ENCODE data around the gene UAP1. TPM values are rescaled to one million over a fixed set of nuclear protein-coding genes. Genes with fewer than 3 reads are reported as not detected.
"Not testable (repeated sequence)": the region's sequence is repeated elsewhere in the genome, so short reads cannot be mapped to it uniquely, and the experiment has no call there.

Gene UAP1
- total and polyA plus RNA-seq, 5 experiments from 2014 or later, result 17.1 to 27.0 (median 20.7) TPM

GRCh38 chr1:162570718-162571117 is 9.2 kb downstream of the UAP1 start:
- no peaks in the 10 kb centered on the region for H3K9me3 Mint-ChIP-seq
- H3K27ac Mint-ChIP-seq, result peak overlapping the region in 1 of 10 donors; percentile 53
- peaks cover 5 to 18% (median 10%) of the 10 kb centered on the region in 4 donors for H3K4me1 Mint-ChIP-seq
- no peak for DNase-seq
- no peak overlapping the region for H3K4me3 Mint-ChIP-seq
- peaks cover 0 to 25% (median 15%) of the 10 kb centered on the region in 3 donors for H3K36me3 Mint-ChIP-seq
- H3K27me3 Mint-ChIP-seq, result no peaks in the 10 kb centered on the region
- POLR2A ChIA-PET, result no interaction called here
- ATAC-seq, result no peak

- DNase-seq, H3K4me3 Mint-ChIP-seq, ATAC-seq, H3K27me3 Mint-ChIP-seq, H3K9me3 Mint-ChIP-seq, H3K27ac Mint-ChIP-seq, POLR2A ChIA-PET: not testable (repeated sequence)
- Mint-ChIP-seq H3K36me3 (peaks cover 0 to 25% (median 15%) of the 10 kb centered on the region in 3 donors), H3K4me1 (peaks cover 5 to 18% (median 10%) of the 10 kb centered on the region in 4 donors)
Observed at GRCh38 chr1:162571121-162571520, 9.6 kb downstream of the UAP1 start.

- peaks cover 0 to 24% (median 13%) of the 10 kb centered on the region in 3 donors for H3K36me3 Mint-ChIP-seq
- no peak for DNase-seq
- H3K4me3 Mint-ChIP-seq, result no peak overlapping the region
- no peaks in the 10 kb centered on the region for H3K27me3 Mint-ChIP-seq
- H3K9me3 Mint-ChIP-seq, result no peaks in the 10 kb centered on the region
- POLR2A ChIA-PET, result no interaction called here
- H3K4me1 Mint-ChIP-seq, result peaks cover 5 to 18% (median 10%) of the 10 kb centered on the region in 4 donors
- no peak for ATAC-seq
- H3K27ac Mint-ChIP-seq, result peak overlapping the region in 2 of 10 donors; percentile 13 to 31
Observed at GRCh38 chr1:162571696-162572095, 10.2 kb downstream of the UAP1 start.

- Mint-ChIP-seq H3K36me3 (peaks cover 3 to 22% (median 16%) of the 10 kb centered on the region in 3 donors), H3K9me3 (no peaks in the 10 kb centered on the region), H3K27me3 (no peaks in the 10 kb centered on the region), H3K4me3 (no peak overlapping the region), H3K27ac (no peak overlapping the region), H3K4me1 (peaks cover 5 to 13% (median 9%) of the 10 kb centered on the region in 4 donors)
- DNase-seq (no peak), ATAC-seq (no peak)
- POLR2A ChIA-PET, result no interaction called here
Observed at GRCh38 chr1:162573136-162573535, 11.6 kb downstream of the UAP1 start.

GRCh38 chr1:162578071-162578700 is 16.7 kb downstream of the UAP1 start:
- no peaks in the 10 kb centered on the region for H3K9me3 Mint-ChIP-seq
- H3K4me3 Mint-ChIP-seq, result no peak overlapping the region
- peaks cover 0 to 2% (median 0%) of the 10 kb centered on the region in 4 donors for H3K4me1 Mint-ChIP-seq
- DNase-seq (no peak), ATAC-seq (no peak)
- H3K27me3 Mint-ChIP-seq, result no peaks in the 10 kb centered on the region
- POLR2A ChIA-PET, result no interaction called here
- H3K27ac Mint-ChIP-seq, result peak overlapping the region in 1 of 10 donors; percentile 80
- H3K36me3 Mint-ChIP-seq, result peaks cover 8 to 48% (median 28%) of the 10 kb centered on the region in 3 donors

DNA sequence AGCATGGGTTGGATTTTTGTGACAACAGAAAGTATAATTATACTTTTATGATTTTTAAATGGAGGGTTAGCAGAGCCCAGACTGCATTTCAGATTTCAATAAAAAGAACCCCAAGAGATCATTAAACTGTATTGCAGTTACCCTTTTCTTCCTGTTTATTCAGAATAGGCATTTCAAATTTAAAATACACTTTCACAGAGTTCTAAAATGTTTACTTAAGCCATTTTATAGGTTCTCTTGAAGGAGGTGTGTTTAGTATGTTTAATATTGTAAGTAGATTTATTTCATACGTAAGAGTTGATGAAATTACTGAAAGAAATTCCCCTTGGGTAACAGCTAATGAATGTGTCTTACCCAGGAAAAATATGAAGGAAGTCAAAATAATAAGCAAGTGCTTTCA is 17.4 kb downstream of the UAP1 start:
- Mint-ChIP-seq H3K27me3 (no peaks in the 10 kb centered on the region), H3K36me3 (peaks cover 8 to 53% (median 31%) of the 10 kb centered on the region in 3 donors)

DNA sequence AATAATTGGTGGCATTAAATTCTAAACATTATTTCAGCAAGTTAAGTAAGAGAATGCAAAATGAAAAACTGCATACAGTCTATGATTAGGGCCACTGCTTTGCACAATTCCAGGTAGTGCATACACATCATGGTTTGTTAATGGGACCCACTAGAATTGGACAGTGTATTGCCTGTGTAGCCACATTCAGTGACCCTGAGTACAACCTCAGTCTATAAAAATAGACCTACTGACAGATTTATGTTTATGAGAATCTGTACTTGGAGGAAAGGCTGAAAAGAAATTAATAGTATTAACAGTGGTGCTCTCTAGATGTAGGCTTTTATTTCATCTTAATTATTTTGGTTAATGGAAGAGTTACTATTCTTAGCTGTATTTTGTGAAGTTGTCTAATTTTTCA is 18.8 kb downstream of the UAP1 start:
- no peak overlapping the region for H3K27ac Mint-ChIP-seq
- no peak for ATAC-seq
- H3K4me1 Mint-ChIP-seq, result peaks cover 0 to 2% (median 0%) of the 10 kb centered on the region in 4 donors
- POLR2A ChIA-PET, result no interaction called here
- no peaks in the 10 kb centered on the region for H3K9me3 Mint-ChIP-seq
- H3K27me3 Mint-ChIP-seq, result no peaks in the 10 kb centered on the region
- H3K4me3 Mint-ChIP-seq, result no peak overlapping the region
- DNase-seq, result no peak
- peaks cover 8 to 60% (median 33%) of the 10 kb centered on the region in 3 donors for H3K36me3 Mint-ChIP-seq

More for the DNA sequence above, 17.4 kb downstream of the UAP1 start:
- ATAC-seq, result no peak
- Mint-ChIP-seq H3K9me3 (no peaks in the 10 kb centered on the region), H3K4me1 (peaks cover 0 to 2% (median 0%) of the 10 kb centered on the region in 4 donors), H3K4me3 (no peak overlapping the region), H3K27ac (no peak overlapping the region)
- POLR2A ChIA-PET, result no interaction called here
- no peak for DNase-seq

- ATAC-seq, H3K27me3 Mint-ChIP-seq, POLR2A ChIA-PET, H3K27ac Mint-ChIP-seq, H3K4me3 Mint-ChIP-seq, DNase-seq, H3K4me1 Mint-ChIP-seq, H3K9me3 Mint-ChIP-seq: not testable (repeated sequence)
- H3K36me3 Mint-ChIP-seq, result peaks cover 7 to 70% (median 30%) of the 10 kb centered on the region in 3 donors
Observed at GRCh38 chr1:162582901-162583300, 21.4 kb downstream of the UAP1 start.

- H3K27me3 Mint-ChIP-seq, ATAC-seq, H3K4me1 Mint-ChIP-seq: not testable (repeated sequence)
Observed at GRCh38 chr1:162585101-162585500, 23.6 kb downstream of the UAP1 start.

GRCh38 chr1:162587347-162587746 is 25.8 kb downstream of the UAP1 start:
- Mint-ChIP-seq H3K27ac (no peak overlapping the region), H3K4me3 (no peak overlapping the region), H3K9me3 (no peaks in the 10 kb centered on the region), H3K4me1 (no peaks in the 10 kb centered on the region), H3K36me3 (peaks cover 4 to 74% (median 38%) of the 10 kb centered on the region in 3 donors), H3K27me3 (no peaks in the 10 kb centered on the region)
- POLR2A ChIA-PET, result no interaction called here
- DNase-seq (no peak), ATAC-seq (no peak)

More at GRCh38 chr1:162585101-162585500, 23.6 kb downstream of the UAP1 start:
- H3K9me3 Mint-ChIP-seq, POLR2A ChIA-PET, H3K27ac Mint-ChIP-seq, H3K4me3 Mint-ChIP-seq, DNase-seq: not testable (repeated sequence)
- H3K36me3 Mint-ChIP-seq, result peaks cover 4 to 74% (median 40%) of the 10 kb centered on the region in 3 donors

DNA sequence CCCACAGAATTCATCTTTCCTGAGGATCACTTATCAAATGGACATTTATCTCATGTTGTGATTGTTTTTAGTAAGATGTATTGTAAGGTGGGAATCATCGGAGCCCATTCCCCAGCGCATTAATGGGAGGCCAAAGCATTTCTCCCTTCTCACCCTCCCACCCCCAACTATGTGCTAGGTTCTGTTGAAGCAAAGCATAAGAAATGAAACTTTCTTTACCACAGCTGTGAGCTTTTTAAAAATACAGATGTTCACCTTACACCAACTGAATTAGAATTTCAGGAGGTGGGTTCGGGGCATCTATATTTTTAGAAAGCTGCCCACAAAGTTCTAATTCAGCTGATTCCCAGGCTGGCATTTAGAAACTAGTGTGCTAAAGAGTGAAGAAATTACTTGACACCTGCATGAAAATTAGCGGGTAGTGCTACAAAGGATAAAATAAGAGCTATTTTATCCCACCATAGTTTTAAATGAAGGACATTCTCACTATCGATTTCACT is 26.3 kb downstream of the UAP1 start:
- no peak overlapping the region for H3K27ac Mint-ChIP-seq
- ATAC-seq (no peak), DNase-seq (no peak)
- H3K4me3 Mint-ChIP-seq, result no peak overlapping the region
- H3K27me3 Mint-ChIP-seq, result no peaks in the 10 kb centered on the region
- POLR2A ChIA-PET, result no interaction called here
- H3K4me1 Mint-ChIP-seq, result no peaks in the 10 kb centered on the region
- H3K36me3 Mint-ChIP-seq, result peaks cover 7 to 76% (median 43%) of the 10 kb centered on the region in 3 donors
- no peaks in the 10 kb centered on the region for H3K9me3 Mint-ChIP-seq

- peak overlapping the region in 1 of 10 donors; percentile 49 for H3K27ac Mint-ChIP-seq
- DNase-seq (no peak), ATAC-seq (no peak)
- POLR2A ChIA-PET, result no interaction called here
- H3K4me3 Mint-ChIP-seq, result no peak overlapping the region
- peaks cover 11 to 75% (median 42%) of the 10 kb centered on the region in 3 donors for H3K36me3 Mint-ChIP-seq
- no peaks in the 10 kb centered on the region for H3K27me3 Mint-ChIP-seq
- no peaks in the 10 kb centered on the region for H3K9me3 Mint-ChIP-seq
- H3K4me1 Mint-ChIP-seq, result no peaks in the 10 kb centered on the region
Observed at GRCh38 chr1:162590101-162590500, 28.6 kb downstream of the UAP1 start.

DNA sequence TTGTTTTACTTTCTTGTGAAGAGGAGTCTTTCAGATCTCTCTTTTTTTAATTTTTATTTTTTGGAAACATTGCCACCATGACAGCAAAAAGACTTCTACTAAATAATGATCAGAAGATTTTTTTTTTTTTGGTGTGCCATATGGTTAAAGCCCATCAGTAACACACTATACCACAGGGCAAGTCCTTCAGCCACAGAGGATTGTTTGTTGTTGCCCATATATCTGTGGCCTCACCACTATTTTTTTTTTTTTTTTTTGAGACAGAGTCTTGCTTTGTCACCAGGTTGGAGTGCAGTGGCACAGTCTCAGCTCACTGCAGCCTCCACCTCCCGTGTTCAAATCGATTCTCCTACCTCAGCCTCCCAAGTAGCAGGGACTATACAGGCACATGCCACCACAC is 29.2 kb downstream of the UAP1 start:
- H3K27ac Mint-ChIP-seq, result peak overlapping the region in 1 of 10 donors; percentile 55
- H3K9me3 Mint-ChIP-seq, result no peaks in the 10 kb centered on the region
- peaks cover 11 to 77% (median 42%) of the 10 kb centered on the region in 3 donors for H3K36me3 Mint-ChIP-seq
- ATAC-seq, result no peak
- POLR2A ChIA-PET, result no interaction called here
- no peaks in the 10 kb centered on the region for H3K4me1 Mint-ChIP-seq
- H3K4me3 Mint-ChIP-seq, result no peak overlapping the region
- no peaks in the 10 kb centered on the region for H3K27me3 Mint-ChIP-seq
- no peak for DNase-seq

All from naive thymus-derived CD8-positive, alpha-beta T cell (primary cell).